ENCODE results near the gene CCKAR.

Gene CCKAR

DNA sequence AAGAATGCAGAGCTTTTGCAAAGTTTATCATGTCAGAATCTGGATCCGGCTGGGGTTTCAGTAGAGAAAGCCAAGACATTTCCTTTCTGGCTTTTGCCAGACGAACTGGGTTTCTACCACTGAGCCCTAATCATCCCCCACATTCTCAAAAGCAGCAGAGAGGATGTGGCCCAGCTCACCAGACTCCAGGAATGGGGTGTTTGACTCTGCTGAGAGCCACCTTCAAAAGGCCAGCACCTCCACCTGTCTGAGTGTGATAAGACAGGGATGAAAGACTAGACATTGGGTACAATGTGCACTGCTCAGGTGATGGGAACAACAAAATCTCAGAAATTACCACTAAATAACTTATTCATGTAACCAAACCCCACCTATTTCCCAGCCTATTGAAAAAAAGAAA lies 25.7 kb upstream of the CCKAR start:
- no peaks in the 10 kb centered on the region for H3K36me3 ChIP-seq
- no peaks in the 10 kb centered on the region for H3K9me3 ChIP-seq
- H3K27ac ChIP-seq, result no peak overlapping the region
- DNase-seq, result no peak
- no peak overlapping the region for H3K4me3 ChIP-seq
- H3K4me1 ChIP-seq, result no peaks in the 10 kb centered on the region
- TF ChIP-seq, protein P1, sequence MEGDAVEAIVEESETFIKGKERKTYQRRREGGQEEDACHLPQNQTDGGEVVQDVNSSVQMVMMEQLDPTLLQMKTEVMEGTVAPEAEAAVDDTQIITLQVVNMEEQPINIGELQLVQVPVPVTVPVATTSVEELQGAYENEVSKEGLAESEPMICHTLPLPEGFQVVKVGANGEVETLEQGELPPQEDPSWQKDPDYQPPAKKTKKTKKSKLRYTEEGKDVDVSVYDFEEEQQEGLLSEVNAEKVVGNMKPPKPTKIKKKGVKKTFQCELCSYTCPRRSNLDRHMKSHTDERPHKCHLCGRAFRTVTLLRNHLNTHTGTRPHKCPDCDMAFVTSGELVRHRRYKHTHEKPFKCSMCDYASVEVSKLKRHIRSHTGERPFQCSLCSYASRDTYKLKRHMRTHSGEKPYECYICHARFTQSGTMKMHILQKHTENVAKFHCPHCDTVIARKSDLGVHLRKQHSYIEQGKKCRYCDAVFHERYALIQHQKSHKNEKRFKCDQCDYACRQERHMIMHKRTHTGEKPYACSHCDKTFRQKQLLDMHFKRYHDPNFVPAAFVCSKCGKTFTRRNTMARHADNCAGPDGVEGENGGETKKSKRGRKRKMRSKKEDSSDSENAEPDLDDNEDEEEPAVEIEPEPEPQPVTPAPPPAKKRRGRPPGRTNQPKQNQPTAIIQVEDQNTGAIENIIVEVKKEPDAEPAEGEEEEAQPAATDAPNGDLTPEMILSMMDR (IDR thresholded peaks at IDR 0.05), result no peak
- intact Hi-C loops (cut with DNase I; ENCODE audit: low total_unique reads), result no loop called here
- H3K27me3 ChIP-seq, result no peaks in the 10 kb centered on the region

DNA sequence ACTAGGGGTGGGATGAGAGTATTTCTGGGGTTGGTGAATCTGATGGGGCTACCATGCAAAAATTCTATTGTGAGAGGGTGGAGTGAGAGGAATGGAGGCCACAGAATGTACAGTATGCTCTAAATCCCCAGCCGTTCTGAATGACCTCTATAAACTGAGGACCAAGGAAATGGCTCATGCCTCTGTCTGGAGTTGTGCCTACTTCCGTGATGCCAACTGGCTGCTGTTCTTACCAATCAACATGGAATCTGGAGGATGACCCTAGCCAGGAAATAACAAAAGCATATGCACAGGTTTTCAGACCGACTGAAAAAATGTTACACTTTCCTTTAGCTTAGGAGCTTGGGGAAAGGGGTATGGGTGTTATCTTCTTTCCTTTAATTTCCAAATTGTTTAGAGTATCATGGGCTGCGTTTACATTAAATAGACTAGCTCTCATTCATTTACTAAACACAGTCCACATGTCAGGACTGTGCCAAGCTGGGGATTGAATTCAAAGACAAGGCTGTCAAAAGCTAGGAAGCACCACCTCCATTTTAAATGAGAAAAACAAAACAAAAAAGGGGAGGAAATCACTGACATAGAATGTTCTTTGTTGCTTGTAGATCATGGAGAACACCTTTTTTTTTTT lies 20.2 kb upstream of the CCKAR start:
- no peak overlapping the region for H3K4me3 ChIP-seq
- intact Hi-C loops (cut with DNase I; ENCODE audit: low total_unique reads), result no loop called here
- no peaks in the 10 kb centered on the region for H3K4me1 ChIP-seq
- TF ChIP-seq, protein P1 (IDR thresholded peaks at IDR 0.05), result no peak
- H3K27ac ChIP-seq, result no peak overlapping the region
- H3K9me3 ChIP-seq, result no peaks in the 10 kb centered on the region
- no peaks in the 10 kb centered on the region for H3K27me3 ChIP-seq
- no peak for DNase-seq
- no peaks in the 10 kb centered on the region for H3K36me3 ChIP-seq

DNA sequence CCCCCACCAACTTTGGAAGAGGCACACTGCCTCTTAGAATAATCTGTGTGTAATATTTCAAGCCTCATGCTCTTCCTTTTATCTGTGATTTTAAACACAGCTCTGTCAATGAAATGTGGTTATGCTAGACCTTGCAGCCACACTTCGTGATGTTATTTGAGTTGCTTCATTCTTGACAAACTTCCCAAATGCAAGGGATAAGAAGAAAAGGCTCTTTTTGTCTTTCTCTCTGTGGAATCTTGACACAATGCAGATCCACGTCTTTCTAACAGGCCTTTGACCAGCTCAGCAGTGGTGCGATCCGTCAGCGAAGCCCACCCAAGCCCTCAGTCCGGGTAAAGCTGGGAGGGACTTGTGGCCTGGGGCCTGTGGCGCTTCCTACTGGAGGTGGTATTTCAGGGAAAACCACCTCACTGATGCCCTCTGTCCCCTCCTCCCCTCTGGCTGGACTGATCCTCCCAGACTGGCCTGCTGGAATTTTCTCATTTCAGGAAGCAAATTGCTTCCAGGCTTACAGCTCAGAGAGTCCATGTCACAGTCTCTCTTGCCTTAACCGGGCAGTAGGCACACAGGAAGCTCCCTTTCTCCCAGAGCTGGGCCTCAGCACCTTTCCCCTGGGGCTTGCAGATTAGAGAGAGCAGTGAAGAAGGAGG lies 19.5 kb upstream of the CCKAR start:
- TF ChIP-seq, protein P1 (IDR thresholded peaks at IDR 0.05), result no peak
- intact Hi-C loops (cut with DNase I; ENCODE audit: low total_unique reads), result no loop called here
- H3K27me3 ChIP-seq, result no peaks in the 10 kb centered on the region
- no peaks in the 10 kb centered on the region for H3K36me3 ChIP-seq
- H3K4me1 ChIP-seq, result no peaks in the 10 kb centered on the region
- no peak overlapping the region for H3K4me3 ChIP-seq
- no peak overlapping the region for H3K27ac ChIP-seq
- no peaks in the 10 kb centered on the region for H3K9me3 ChIP-seq
- DNase-seq, result no peak

DNA sequence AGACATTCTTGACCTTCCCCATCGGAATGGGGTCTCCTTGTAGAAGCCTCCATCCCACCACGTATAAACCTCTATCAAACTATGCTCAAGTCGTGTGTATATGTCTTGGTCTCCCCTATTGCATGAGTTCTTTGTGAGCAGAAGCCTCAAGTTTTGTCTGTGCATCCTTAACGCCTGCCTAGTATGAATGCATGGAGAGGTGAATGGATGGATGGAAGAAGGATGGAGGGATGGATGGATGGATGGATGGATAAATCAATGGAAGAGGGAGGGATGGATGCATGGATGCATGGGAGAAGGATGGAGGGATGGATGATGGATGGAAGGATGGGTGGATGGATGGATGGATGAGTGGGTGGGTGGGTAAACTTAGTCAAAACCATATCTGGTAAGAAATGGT lies 17.0 kb upstream of the CCKAR start:
- Histone ChIP-seq H3K27ac (no peak overlapping the region), H3K36me3 (no peaks in the 10 kb centered on the region), H3K27me3 (no peaks in the 10 kb centered on the region), H3K9me3 (no peaks in the 10 kb centered on the region), H3K4me3 (no peak overlapping the region), H3K4me1 (no peaks in the 10 kb centered on the region)
- intact Hi-C loops (cut with DNase I; ENCODE audit: low total_unique reads), result no loop called here
- TF ChIP-seq, protein P1 (IDR thresholded peaks at IDR 0.05), result no peak
- no peak for DNase-seq

DNA sequence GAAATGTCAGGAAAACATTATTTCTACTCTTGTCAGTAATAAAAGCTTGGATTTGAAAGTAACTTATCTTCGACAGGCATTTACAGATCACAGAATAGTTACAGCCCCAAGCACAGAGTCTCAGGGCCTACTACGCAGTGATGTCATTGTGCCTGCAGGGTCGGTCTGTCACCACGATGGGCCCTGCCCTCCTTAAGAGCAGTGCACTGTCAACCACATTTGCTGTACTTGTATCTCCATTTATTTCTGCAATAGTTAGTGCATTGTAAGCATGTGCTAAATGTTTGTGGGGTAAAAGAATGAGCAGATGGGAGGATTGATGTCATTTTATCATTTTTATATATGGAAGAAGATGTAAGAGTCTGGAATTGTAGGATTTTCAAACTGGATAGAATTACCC lies 13.6 kb upstream of the CCKAR start:
- Histone ChIP-seq H3K9me3 (no peaks in the 10 kb centered on the region), H3K27me3 (no peaks in the 10 kb centered on the region), H3K36me3 (no peaks in the 10 kb centered on the region), H3K27ac (no peak overlapping the region), H3K4me3 (no peak overlapping the region), H3K4me1 (no peaks in the 10 kb centered on the region)
- no peak for DNase-seq
- TF ChIP-seq, protein P1 (IDR thresholded peaks at IDR 0.05), result no peak
- intact Hi-C loops (cut with DNase I; ENCODE audit: low total_unique reads), result no loop called here

Data from tibial artery (tissue), 4 donors.